Sigmoid colon (tissue), 4 donors: ENCODE data around the gene SDK1.

Experiments
- CTCF ChIP-seq, 4 experiments: fragments of 450-650 bp in 3 of 4; fragments of 200-600 bp in 1 of 4; IDR thresholded peaks; one replicate each; pipeline ENCODE4 v1.5.1; 2016 to 2019; ENCODE audit warnings: antibody characterized with exemption in 4 of 4, mild to moderate bottlenecking in 3 of 4, moderate library complexity in 2 of 4
- EP300 ChIP-seq, 4 donors: sonication (generic); formaldehyde crosslinking; IDR thresholded peaks; one replicate each; pipeline ENCODE4 v1.6.1; 2017; ENCODE audit warnings: antibody characterized with exemption in 4 of 4
- POLR2A ChIP-seq, 2 donors: fragments of 450-650 bp; IDR thresholded peaks; one replicate each; pipeline ENCODE4 v1.6.1; 2016; ENCODE audit warnings: antibody characterized with exemption in 2 of 2, mild to moderate bottlenecking in 2 of 2, moderate library complexity in 2 of 2
- POLR2AphosphoS5 ChIP-seq, 4 donors: sonication (generic); formaldehyde crosslinking; IDR thresholded peaks; one replicate each; pipeline ENCODE4 v1.6.1; 2017; ENCODE audit warnings: antibody characterized with exemption in 4 of 4

GRCh38 chr7:3710531-3710930 lies 409.5 kb downstream of the SDK1 start:
- TF ChIP-seq CTCF (IDR thresholded peaks at IDR 0.05) (no peak), POLR2A (IDR thresholded peaks at IDR 0.05) (no peak), EP300 (IDR thresholded peaks at IDR 0.05) (no peak), POLR2AphosphoS5 (IDR thresholded peaks at IDR 0.05) (no peak)
